NCI-H82 treated with DMSO at 0.1 percent for 48 hours (cell line): ENCODE measurements around the gene AMTN.
A peak's percentile ranks its signal among the peaks of the same experiment; 100 is the strongest.

Experiments used
- DNase-seq: peaks from one replicate; lab custom pipeline; 2025; ENCODE audit not compliant: unreplicated experiment; lab: John Stamatoyannopoulos, UW

The AMTN gene

GRCh38 chr4:70559211-70559830, 41.0 kb downstream of the AMTN start:
- DNase-seq: peak; percentile 31

- no peak for DNase-seq
These were observed 41.6 kb downstream of the AMTN start for GRCh38 chr4:70559924-70560323.

GRCh38 chr4:70564033-70564432, 45.7 kb downstream of the AMTN start:
- peak; percentile 68 for DNase-seq

GRCh38 chr4:70570796-70571195, 52.4 kb downstream of the AMTN start:
- no peak for DNase-seq

- DNase-seq: no peak
These were observed 53.4 kb downstream of the AMTN start for GRCh38 chr4:70571772-70572171.

- DNase-seq: no peak
These were observed 57.6 kb downstream of the AMTN start for GRCh38 chr4:70575964-70576363.

- no peak for DNase-seq
These were observed 59.0 kb downstream of the AMTN start for GRCh38 chr4:70577220-70577927.

GRCh38 chr4:70581980-70582379, 63.6 kb downstream of the AMTN start:
- no peak for DNase-seq
